GM12874 (cell line): ENCODE results near the gene CEP170.

Source experiments
- TF ChIP-seq, protein P1 (sequence below): IDR thresholded peaks from 2 replicates; pipeline ENCODE4 v1.5.1; 2011; ENCODE audit warnings: low read depth, mild to moderate bottlenecking, control low read depth, low read length, moderate library complexity; ENCODE audit not compliant: insufficient read depth

The CEP170 gene

DNA sequence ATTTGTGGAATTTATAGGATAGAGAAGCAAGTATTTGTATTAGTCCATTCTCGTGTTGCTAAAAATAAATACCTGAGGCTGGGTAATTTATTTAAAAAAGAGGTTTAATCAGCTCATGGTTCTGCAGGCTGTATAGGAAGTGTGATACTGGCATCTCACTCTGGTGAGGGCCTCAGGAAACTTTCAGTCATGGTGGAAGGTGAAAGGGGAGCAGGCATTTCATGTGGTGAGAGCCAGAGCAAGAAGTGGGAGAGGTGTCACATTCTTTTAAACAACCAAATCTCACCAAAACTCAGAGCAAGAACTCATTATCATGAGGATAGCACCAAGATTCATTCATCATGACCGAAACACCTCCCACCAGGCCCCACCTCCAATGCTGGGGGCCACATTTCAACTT lies 18.9 kb upstream of the CEP170 start:
- TF ChIP-seq, protein P1, sequence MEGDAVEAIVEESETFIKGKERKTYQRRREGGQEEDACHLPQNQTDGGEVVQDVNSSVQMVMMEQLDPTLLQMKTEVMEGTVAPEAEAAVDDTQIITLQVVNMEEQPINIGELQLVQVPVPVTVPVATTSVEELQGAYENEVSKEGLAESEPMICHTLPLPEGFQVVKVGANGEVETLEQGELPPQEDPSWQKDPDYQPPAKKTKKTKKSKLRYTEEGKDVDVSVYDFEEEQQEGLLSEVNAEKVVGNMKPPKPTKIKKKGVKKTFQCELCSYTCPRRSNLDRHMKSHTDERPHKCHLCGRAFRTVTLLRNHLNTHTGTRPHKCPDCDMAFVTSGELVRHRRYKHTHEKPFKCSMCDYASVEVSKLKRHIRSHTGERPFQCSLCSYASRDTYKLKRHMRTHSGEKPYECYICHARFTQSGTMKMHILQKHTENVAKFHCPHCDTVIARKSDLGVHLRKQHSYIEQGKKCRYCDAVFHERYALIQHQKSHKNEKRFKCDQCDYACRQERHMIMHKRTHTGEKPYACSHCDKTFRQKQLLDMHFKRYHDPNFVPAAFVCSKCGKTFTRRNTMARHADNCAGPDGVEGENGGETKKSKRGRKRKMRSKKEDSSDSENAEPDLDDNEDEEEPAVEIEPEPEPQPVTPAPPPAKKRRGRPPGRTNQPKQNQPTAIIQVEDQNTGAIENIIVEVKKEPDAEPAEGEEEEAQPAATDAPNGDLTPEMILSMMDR: no peak

- TF ChIP-seq, protein P1: no peak
Measured at GRCh38 chr1:243273506-243273905, 18.4 kb upstream of the CEP170 start.

- TF ChIP-seq, protein P1: no peak
Measured at GRCh38 chr1:243272401-243272800, 17.3 kb upstream of the CEP170 start.

- TF ChIP-seq, protein P1: no peak
Measured at GRCh38 chr1:243271996-243272395, 16.9 kb upstream of the CEP170 start.

- TF ChIP-seq, protein P1: no peak
Measured at GRCh38 chr1:243270097-243270864, 15.2 kb upstream of the CEP170 start.

DNA sequence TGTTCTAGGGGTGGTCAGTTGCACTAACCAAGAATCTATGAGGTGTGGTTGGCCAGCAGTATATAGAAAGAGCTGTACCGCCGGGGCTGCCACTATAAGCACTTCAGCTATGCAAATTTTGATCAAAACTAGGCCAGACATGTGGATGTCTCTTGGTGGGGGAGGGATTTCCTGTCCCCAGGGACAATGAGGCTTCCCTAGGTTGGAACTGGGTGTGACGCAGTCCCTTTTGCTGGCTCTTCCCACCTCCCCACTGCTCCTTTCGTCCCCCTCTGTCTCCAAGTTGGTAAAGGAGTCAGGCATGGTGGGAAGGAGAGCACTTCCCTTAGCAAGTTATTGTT lies 14.3 kb upstream of the CEP170 start:
- TF ChIP-seq, protein P1: no peak

DNA sequence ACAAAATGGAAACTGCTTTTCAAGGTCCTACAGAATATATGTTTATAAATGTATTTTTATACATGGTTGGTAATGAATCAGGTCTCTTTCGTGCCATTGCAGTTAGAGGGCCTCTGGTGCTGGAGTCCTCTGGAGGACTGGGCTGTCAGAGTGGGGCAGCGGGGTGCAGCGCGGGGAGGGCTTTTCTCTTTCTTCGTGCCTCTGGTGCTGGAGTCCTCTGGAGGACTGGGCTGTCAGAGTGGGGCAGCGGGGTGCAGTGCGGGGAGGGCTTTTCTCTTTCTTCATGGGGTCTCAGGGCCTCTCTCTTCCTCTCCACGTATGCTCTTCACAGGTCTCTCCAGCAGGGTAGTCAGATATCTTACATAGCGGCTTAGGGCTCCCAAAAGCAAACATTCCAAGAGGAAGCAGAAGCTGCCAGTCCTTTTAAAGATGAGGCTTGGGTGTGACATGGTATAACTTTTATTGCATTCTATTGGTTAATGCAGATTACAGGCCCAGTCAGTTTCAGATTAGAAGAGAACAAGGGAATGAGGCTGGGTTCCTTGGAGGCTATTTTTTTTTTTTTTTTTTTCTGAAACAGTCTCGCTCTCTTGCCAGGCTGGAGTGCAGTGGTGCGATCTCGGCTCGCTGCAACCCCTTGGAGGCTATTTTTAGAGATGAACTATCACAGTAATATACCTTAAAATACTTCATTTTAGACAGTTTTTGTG lies 13.8 kb upstream of the CEP170 start:
- TF ChIP-seq, protein P1: no peak
